HepG2 (cell line): ENCODE measurements around the gene P3H2.
"Not testable (repeated sequence)": the region's sequence is repeated elsewhere in the genome, so short reads cannot be mapped to it uniquely, and the experiment has no call there.

Source experiments
- CEBPB ChIP-seq: IDR thresholded peaks from 2 replicates; pipeline ENCODE4 v1.6.1; 2011; ENCODE audit warnings: low read depth, low read length, improper control_type of control experiment, borderline replicate concordance
- CTCF ChIP-seq: sonication (generic); formaldehyde crosslinking; IDR thresholded peaks from 2 replicates; pipeline ENCODE4 v1.5.0; 2020; ENCODE audit warnings: mild to moderate bottlenecking, missing genetic modification reagents, moderate library complexity
- FOXO4 ChIP-seq: sonication (generic); formaldehyde crosslinking; conservative IDR thresholded peaks from 2 replicates; pipeline ENCODE4 v1.8.1; 2023; ENCODE audit warnings: missing genetic modification reagents
- MAFK ChIP-seq, 2 experiments: IDR thresholded peaks in 1 of 2; conservative IDR thresholded peaks in 1 of 2; 2 replicates each; pipeline ENCODE4 v1.6.1; 2011; ENCODE audit warnings: improper control_type of control experiment in 2 of 2, low read length in 2 of 2
- MAX ChIP-seq: IDR thresholded peaks from 2 replicates; pipeline ENCODE4 v1.6.1; 2012; ENCODE audit warnings: inconsistent platforms
- MED1 ChIP-seq: sonication (generic); formaldehyde crosslinking; IDR thresholded peaks from 2 replicates; pipeline ENCODE4 v1.4.0; 2020; ENCODE audit warnings: missing genetic modification reagents
- MTF1 ChIP-seq: sonication (generic); formaldehyde crosslinking; IDR thresholded peaks from 2 replicates; pipeline ENCODE4 v1.5.0; 2020; ENCODE audit warnings: missing genetic modification reagents
- POLR2AphosphoS5 ChIP-seq: IDR thresholded peaks from 2 replicates; pipeline ENCODE4 v1.6.1; 2012; ENCODE audit warnings: low read depth, low read length
- RXRB ChIP-seq: IDR thresholded peaks from 2 replicates; pipeline ENCODE4 v1.6.1; 2016; ENCODE audit warnings: borderline replicate concordance, missing genetic modification reagents, missing compliant biosample characterization
- TAF15 ChIP-seq: fragments of 200-400 bp; formaldehyde crosslinking; IDR thresholded peaks from one replicate; pipeline ENCODE4 v1.6.1; 2018; ENCODE audit warnings: mild to moderate bottlenecking, low read depth, low read length; ENCODE audit not compliant: poor library complexity, severe bottlenecking
- ZNF557 ChIP-seq: sonication (generic); formaldehyde crosslinking; IDR thresholded peaks from 2 replicates; pipeline ENCODE4 v1.4.0; 2020; ENCODE audit warnings: missing genetic modification reagents

GRCh38 chr3:190079173-190079572 lies 41.5 kb downstream of the P3H2 start:
- TF ChIP-seq CEBPB; ZNF557 (CRISPR knock-in tag); RXRB (CRISPR knock-in tag); CTCF (CRISPR knock-in tag); FOXO4; MAX; MTF1 (CRISPR knock-in tag); MED1 (CRISPR knock-in tag); MAFK (conservative IDR thresholded peaks at IDR 0.05 in 1 of 2, IDR thresholded peaks at IDR 0.05 in 1 of 2; ENCODE audit: low read length in 2 of 2); TAF15; POLR2AphosphoS5: not testable (repeated sequence)
